ENCODE data around the gene PDE7B. TPM values are rescaled to one million over a fixed set of nuclear protein-coding genes. Genes with fewer than 3 reads are reported as not detected.

PDE7B gene
- total RNA-seq, 1 experiment from 2014 or later = not detected

GRCh38 chr6:136022224-136022874, 170.8 kb downstream of the PDE7B start:
- no peak overlapping the region for H3K9ac ChIP-seq (ENCODE audit: low read length)
- H3K9me2 ChIP-seq (replicated peaks; ENCODE audit: insufficient read depth, low read length) = no peaks in the 10 kb centered on the region
- H3K36me3 ChIP-seq (ENCODE audit: insufficient read depth, low read length) = no peaks in the 10 kb centered on the region
- H3K4me3 ChIP-seq (ENCODE audit: low read length) = no peak overlapping the region
- no peaks in the 10 kb centered on the region for H4K20me1 ChIP-seq (ENCODE audit: insufficient read depth, low read depth, low read length)
- no peaks in the 10 kb centered on the region for H3K27me3 ChIP-seq (ENCODE audit: low read length)
- no peak overlapping the region for H2AFZ ChIP-seq (ENCODE audit: low read length)
- no peaks in the 10 kb centered on the region for H3K4me1 ChIP-seq (ENCODE audit: low read length)
- no peaks in the 10 kb centered on the region for H3K79me2 ChIP-seq (ENCODE audit: low read length)
- no peak overlapping the region for H3K27ac ChIP-seq (ENCODE audit: low read length)
- H3K4me2 ChIP-seq (ENCODE audit: low read depth, low read length, poor library complexity, severe bottlenecking) = no peak overlapping the region
- DNase-seq = no peak
- H3K9me3 ChIP-seq (ENCODE audit: low read length) = no peaks in the 10 kb centered on the region

- Histone ChIP-seq H3K27me3 (ENCODE audit: low read length) (no peaks in the 10 kb centered on the region), H3K9ac (ENCODE audit: low read length) (no peak overlapping the region), H3K9me2 (replicated peaks; ENCODE audit: insufficient read depth, low read length) (no peaks in the 10 kb centered on the region), H3K9me3 (ENCODE audit: low read length) (no peaks in the 10 kb centered on the region), H3K4me3 (ENCODE audit: low read length) (no peak overlapping the region), H4K20me1 (ENCODE audit: insufficient read depth, low read depth, low read length) (no peaks in the 10 kb centered on the region), H2AFZ (ENCODE audit: low read length) (no peak overlapping the region), H3K4me2 (ENCODE audit: low read depth, low read length, poor library complexity, severe bottlenecking) (no peak overlapping the region), H3K4me1 (ENCODE audit: low read length) (no peaks in the 10 kb centered on the region), H3K36me3 (ENCODE audit: insufficient read depth, low read length) (no peaks in the 10 kb centered on the region), H3K27ac (ENCODE audit: low read length) (no peak overlapping the region), H3K79me2 (ENCODE audit: low read length) (no peaks in the 10 kb centered on the region)
- DNase-seq = no peak
Observed at GRCh38 chr6:136024711-136025110, 173.2 kb downstream of the PDE7B start.

GRCh38 chr6:136025736-136026135, 174.2 kb downstream of the PDE7B start:
- no peak overlapping the region for H3K4me2 ChIP-seq (ENCODE audit: low read depth, low read length, poor library complexity, severe bottlenecking)
- no peak overlapping the region for H3K27ac ChIP-seq (ENCODE audit: low read length)
- no peaks in the 10 kb centered on the region for H4K20me1 ChIP-seq (ENCODE audit: insufficient read depth, low read depth, low read length)
- H3K36me3 ChIP-seq (ENCODE audit: insufficient read depth, low read length) = no peaks in the 10 kb centered on the region
- H3K79me2 ChIP-seq (ENCODE audit: low read length) = no peaks in the 10 kb centered on the region
- no peaks in the 10 kb centered on the region for H3K9me3 ChIP-seq (ENCODE audit: low read length)
- H3K9me2 ChIP-seq (replicated peaks; ENCODE audit: insufficient read depth, low read length) = no peaks in the 10 kb centered on the region
- H2AFZ ChIP-seq (ENCODE audit: low read length) = no peak overlapping the region
- no peak overlapping the region for H3K9ac ChIP-seq (ENCODE audit: low read length)
- no peaks in the 10 kb centered on the region for H3K27me3 ChIP-seq (ENCODE audit: low read length)
- no peaks in the 10 kb centered on the region for H3K4me1 ChIP-seq (ENCODE audit: low read length)
- H3K4me3 ChIP-seq (ENCODE audit: low read length) = no peak overlapping the region
- DNase-seq = no peak

- H3K9me3 ChIP-seq (ENCODE audit: low read length) = no peaks in the 10 kb centered on the region
- H3K36me3 ChIP-seq (ENCODE audit: insufficient read depth, low read length) = no peaks in the 10 kb centered on the region
- H3K9ac ChIP-seq (ENCODE audit: low read length) = no peak overlapping the region
- no peaks in the 10 kb centered on the region for H4K20me1 ChIP-seq (ENCODE audit: insufficient read depth, low read depth, low read length)
- DNase-seq = no peak
- H3K79me2 ChIP-seq (ENCODE audit: low read length) = no peaks in the 10 kb centered on the region
- H3K27ac ChIP-seq (ENCODE audit: low read length) = no peak overlapping the region
- H2AFZ ChIP-seq (ENCODE audit: low read length) = no peak overlapping the region
- no peak overlapping the region for H3K4me3 ChIP-seq (ENCODE audit: low read length)
- H3K4me2 ChIP-seq (ENCODE audit: low read depth, low read length, poor library complexity, severe bottlenecking) = no peak overlapping the region
- no peaks in the 10 kb centered on the region for H3K27me3 ChIP-seq (ENCODE audit: low read length)
- H3K9me2 ChIP-seq (replicated peaks; ENCODE audit: insufficient read depth, low read length) = no peaks in the 10 kb centered on the region
- no peaks in the 10 kb centered on the region for H3K4me1 ChIP-seq (ENCODE audit: low read length)
Observed at GRCh38 chr6:136030131-136030530, 178.6 kb downstream of the PDE7B start.

- peak; percentile 47 for DNase-seq
- Histone ChIP-seq H3K79me2 (ENCODE audit: low read length) (no peaks in the 10 kb centered on the region), H3K27ac (ENCODE audit: low read length) (no peak overlapping the region), H3K9me3 (ENCODE audit: low read length) (no peaks in the 10 kb centered on the region), H3K36me3 (ENCODE audit: insufficient read depth, low read length) (no peaks in the 10 kb centered on the region), H3K4me1 (ENCODE audit: low read length) (no peaks in the 10 kb centered on the region), H2AFZ (ENCODE audit: low read length) (no peak overlapping the region), H3K4me2 (ENCODE audit: low read depth, low read length, poor library complexity, severe bottlenecking) (no peak overlapping the region), H3K27me3 (ENCODE audit: low read length) (no peaks in the 10 kb centered on the region), H4K20me1 (ENCODE audit: insufficient read depth, low read depth, low read length) (no peaks in the 10 kb centered on the region), H3K9ac (ENCODE audit: low read length) (no peak overlapping the region), H3K4me3 (ENCODE audit: low read length) (no peak overlapping the region), H3K9me2 (replicated peaks; ENCODE audit: insufficient read depth, low read length) (no peaks in the 10 kb centered on the region)
Observed at GRCh38 chr6:136031982-136032381, 180.5 kb downstream of the PDE7B start.

GRCh38 chr6:136033416-136033815, 181.9 kb downstream of the PDE7B start:
- no peak overlapping the region for H3K27ac ChIP-seq (ENCODE audit: low read length)
- no peak overlapping the region for H3K4me3 ChIP-seq (ENCODE audit: low read length)
- no peaks in the 10 kb centered on the region for H3K4me1 ChIP-seq (ENCODE audit: low read length)
- no peaks in the 10 kb centered on the region for H3K9me2 ChIP-seq (replicated peaks; ENCODE audit: insufficient read depth, low read length)
- H3K9ac ChIP-seq (ENCODE audit: low read length) = no peak overlapping the region
- H3K79me2 ChIP-seq (ENCODE audit: low read length) = no peaks in the 10 kb centered on the region
- H4K20me1 ChIP-seq (ENCODE audit: insufficient read depth, low read depth, low read length) = no peaks in the 10 kb centered on the region
- no peak for DNase-seq
- no peaks in the 10 kb centered on the region for H3K9me3 ChIP-seq (ENCODE audit: low read length)
- H3K27me3 ChIP-seq (ENCODE audit: low read length) = no peaks in the 10 kb centered on the region
- no peaks in the 10 kb centered on the region for H3K36me3 ChIP-seq (ENCODE audit: insufficient read depth, low read length)
- H3K4me2 ChIP-seq (ENCODE audit: low read depth, low read length, poor library complexity, severe bottlenecking) = no peak overlapping the region
- H2AFZ ChIP-seq (ENCODE audit: low read length) = no peak overlapping the region

- Histone ChIP-seq H3K9me2 (replicated peaks; ENCODE audit: insufficient read depth, low read length) (no peaks in the 10 kb centered on the region), H3K27ac (ENCODE audit: low read length) (no peak overlapping the region), H3K9me3 (ENCODE audit: low read length) (no peaks in the 10 kb centered on the region), H4K20me1 (ENCODE audit: insufficient read depth, low read depth, low read length) (no peaks in the 10 kb centered on the region), H3K79me2 (ENCODE audit: low read length) (no peaks in the 10 kb centered on the region), H3K4me1 (ENCODE audit: low read length) (no peaks in the 10 kb centered on the region), H3K9ac (ENCODE audit: low read length) (no peak overlapping the region), H3K4me3 (ENCODE audit: low read length) (no peak overlapping the region), H3K4me2 (ENCODE audit: low read depth, low read length, poor library complexity, severe bottlenecking) (no peak overlapping the region), H2AFZ (ENCODE audit: low read length) (no peak overlapping the region), H3K27me3 (ENCODE audit: low read length) (no peaks in the 10 kb centered on the region), H3K36me3 (ENCODE audit: insufficient read depth, low read length) (no peaks in the 10 kb centered on the region)
- DNase-seq = no peak
Observed at GRCh38 chr6:136034422-136034821, 182.9 kb downstream of the PDE7B start.

GRCh38 chr6:136035378-136036070, 184.0 kb downstream of the PDE7B start:
- H3K9me2 ChIP-seq (replicated peaks; ENCODE audit: insufficient read depth, low read length) = no peaks in the 10 kb centered on the region
- H3K27me3 ChIP-seq (ENCODE audit: low read length) = no peaks in the 10 kb centered on the region
- no peaks in the 10 kb centered on the region for H3K9me3 ChIP-seq (ENCODE audit: low read length)
- no peak for DNase-seq
- H4K20me1 ChIP-seq (ENCODE audit: insufficient read depth, low read depth, low read length) = no peaks in the 10 kb centered on the region
- no peaks in the 10 kb centered on the region for H3K79me2 ChIP-seq (ENCODE audit: low read length)
- H3K27ac ChIP-seq (ENCODE audit: low read length) = no peak overlapping the region
- H3K9ac ChIP-seq (ENCODE audit: low read length) = no peak overlapping the region
- no peak overlapping the region for H2AFZ ChIP-seq (ENCODE audit: low read length)
- no peak overlapping the region for H3K4me3 ChIP-seq (ENCODE audit: low read length)
- no peak overlapping the region for H3K4me2 ChIP-seq (ENCODE audit: low read depth, low read length, poor library complexity, severe bottlenecking)
- H3K4me1 ChIP-seq (ENCODE audit: low read length) = no peaks in the 10 kb centered on the region
- H3K36me3 ChIP-seq (ENCODE audit: insufficient read depth, low read length) = no peaks in the 10 kb centered on the region

All from Karpas-422 (cell line).